Keratinocyte (primary cell): ENCODE measurements around the gene PLEKHO2. TPM values are rescaled to one million over a fixed set of nuclear protein-coding genes. Genes with fewer than 3 reads are reported as not detected.

ENCODE experiments used
- DNase-seq: peaks from one replicate; pipeline ENCODE4 v3.0.0-alpha.2; 2011; ENCODE audit warnings: low read depth, missing footprints, low spot score
- FAIRE-seq: peaks from 2 replicates; lab custom pipeline; 2011; peaks lifted over from hg19 to GRCh38; lab: Jason Lieb, UNC
- H2AFZ ChIP-seq: 2 replicates; pipeline ENCODE4 v1.6.0; 2012; ENCODE audit warnings: low read length, control low read depth, inconsistent platforms; ENCODE audit not compliant: control insufficient read depth
- H3K27ac ChIP-seq: 2 replicates; pipeline ENCODE4 v1.5.1; 2011; ENCODE audit warnings: low read length; ENCODE audit not compliant: control insufficient read depth, insufficient read depth
- H3K27me3 ChIP-seq: 3 replicates; pipeline ENCODE4 v1.6.0; 2011; ENCODE audit warnings: low read length; ENCODE audit not compliant: control insufficient read depth, insufficient read depth; ENCODE audit errors: extremely low read depth
- H3K36me3 ChIP-seq, 2 experiments: 2 replicates in 1 of 2; 3 replicates in 1 of 2; pipeline ENCODE4 v1.5.1; 2011; ENCODE audit warnings: low read length in 2 of 2, mild to moderate bottlenecking in 1 of 2; ENCODE audit not compliant: control insufficient read depth in 2 of 2, insufficient read depth in 2 of 2; ENCODE audit errors: extremely low read depth in 1 of 2
- H3K4me1 ChIP-seq: 3 replicates; pipeline ENCODE4 v1.5.1; 2011; ENCODE audit warnings: low read length; ENCODE audit not compliant: control insufficient read depth, insufficient read depth; ENCODE audit errors: extremely low read depth
- H3K4me2 ChIP-seq: 3 replicates; pipeline ENCODE4 v1.6.0; 2011; ENCODE audit warnings: low read depth, low read length; ENCODE audit not compliant: control insufficient read depth, insufficient read depth; ENCODE audit errors: extremely low read depth
- H3K4me3 ChIP-seq, 3 experiments: fragments of 200-600 bp in 1 of 3; sonication (generic) in 1 of 3; 2 replicates in 2 of 3; 3 replicates in 1 of 3; pipeline ENCODE4 v1.5.1; 2011 to 2016; ENCODE audit warnings: low read length in 3 of 3, mild to moderate bottlenecking in 3 of 3, control low read depth in 2 of 3, inconsistent platforms in 1 of 3, low read depth in 1 of 3, mixed read lengths in 1 of 3, mixed run types in 1 of 3, moderate library complexity in 1 of 3; ENCODE audit not compliant: control insufficient read depth in 2 of 3, insufficient read depth in 2 of 3; ENCODE audit errors: extremely low read depth in 1 of 3
- H3K79me2 ChIP-seq: 2 replicates; pipeline ENCODE4 v1.6.0; 2012; ENCODE audit warnings: low read length; ENCODE audit not compliant: control insufficient read depth, insufficient read depth
- H3K9ac ChIP-seq: 3 replicates; pipeline ENCODE4 v1.6.0; 2011; ENCODE audit warnings: low read length; ENCODE audit not compliant: control insufficient read depth, insufficient read depth; ENCODE audit errors: extremely low read depth
- H3K9me1 ChIP-seq: 3 replicates; pipeline ENCODE4 v1.6.0; 2011; ENCODE audit warnings: low read length; ENCODE audit not compliant: control insufficient read depth, insufficient read depth; ENCODE audit errors: extremely low read depth
- H3K9me3 ChIP-seq: 2 replicates; pipeline ENCODE4 v1.5.1; 2012; ENCODE audit warnings: low read depth, low read length; ENCODE audit not compliant: control insufficient read depth
- H4K20me1 ChIP-seq: 3 replicates; pipeline ENCODE4 v1.6.0; 2011; ENCODE audit warnings: low read length; ENCODE audit not compliant: control insufficient read depth, insufficient read depth; ENCODE audit errors: extremely low read depth
- CTCF ChIP-seq, 3 experiments: IDR thresholded peaks in 1 of 3; conservative IDR thresholded peaks in 1 of 3; optimal IDR thresholded peaks in 1 of 3; 2 replicates in 2 of 3; 3 replicates in 1 of 3; pipeline versions ENCODE3 to v1.5.1; 2011; ENCODE audit warnings: low read length in 3 of 3, mild to moderate bottlenecking in 3 of 3, moderate library complexity in 2 of 3, control low read depth in 1 of 3, inconsistent platforms in 1 of 3; ENCODE audit not compliant: insufficient read depth in 2 of 3; ENCODE audit errors: extremely low read depth in 1 of 3
- EZH2 ChIP-seq: IDR thresholded peaks from one replicate; pipeline ENCODE4 v1.6.1; 2012; ENCODE audit warnings: inconsistent platforms, mild to moderate bottlenecking, low read length, moderate library complexity
- dilution Hi-C: fragments of 300-500 bp; cut with MboI; formaldehyde crosslinking; loops from one replicate; pipeline ENCODE4 v1.7.0; 2020; ENCODE audit warnings: low sequenced_read_pairs; ENCODE audit not compliant: extremely low pct_ligation_motif_present
- polyA plus RNA-seq, 5 experiments: library from polyadenylated mRNA; depleted of rRNA in 3 of 5; stranded (reverse) in 3 of 5; stranded (forward) in 1 of 5; unstranded in 1 of 5; fragments of >200 nt; gene quantifications; 1 replicate in 1 of 5; 2 replicates in 3 of 5; 3 replicates in 1 of 5; pipeline versions ENCODE4 v1.2.1 to v1.2.3, GENCODE V29; 2011 to 2012; ENCODE audit warnings: missing spikeins in 2 of 5, low read depth in 1 of 5, low replicate concordance in 1 of 5

PLEKHO2 gene
- polyA plus RNA-seq, 1 donor (not counting 4 experiments of a cell fraction or from before 2014, with no cell fraction given) = 8.8 TPM

GRCh38 chr15:64843991-64844390 lies 2.3 kb downstream of the PLEKHO2 start:
- H3K4me1 ChIP-seq = peaks cover 51% of the 10 kb centered on the region
- H3K9me1 ChIP-seq = peaks cover 2% of the 10 kb centered on the region
- no peak overlapping the region for H3K27ac ChIP-seq
- H3K4me3 ChIP-seq = no peak overlapping the region
- FAIRE-seq (no peak), DNase-seq (no peak)
- H3K9ac ChIP-seq = no peak overlapping the region
- peaks cover 0 to 4% of the 10 kb centered on the region in 2 experiments for H3K36me3 ChIP-seq
- H2AFZ ChIP-seq = no peak overlapping the region
- no peaks in the 10 kb centered on the region for H3K27me3 ChIP-seq
- H3K9me3 ChIP-seq = no peaks in the 10 kb centered on the region
- TF ChIP-seq CTCF (optimal IDR thresholded peaks at IDR 0.05 in 1 of 3, IDR thresholded peaks at IDR 0.05 in 1 of 3, conservative IDR thresholded peaks at IDR 0.05 in 1 of 3; ENCODE audit: extremely low read depth in 1 of 3, insufficient read depth in 2 of 3, low read length in 3 of 3) (no peak), EZH2 (no peak)
- peak overlapping the region; percentile 43 for H3K4me2 ChIP-seq
- dilution Hi-C loops = no loop called here
- no peaks in the 10 kb centered on the region for H4K20me1 ChIP-seq
- peaks cover 62% of the 10 kb centered on the region for H3K79me2 ChIP-seq

- Histone ChIP-seq H3K4me1 (peaks cover 51% of the 10 kb centered on the region), H3K79me2 (peaks cover 62% of the 10 kb centered on the region), H3K27ac (no peak overlapping the region), H2AFZ (no peak overlapping the region), H3K9me1 (peaks cover 2% of the 10 kb centered on the region), H3K9me3 (no peaks in the 10 kb centered on the region), H3K36me3 (peaks cover 0 to 4% of the 10 kb centered on the region in 2 experiments), H3K9ac (no peak overlapping the region), H3K27me3 (no peaks in the 10 kb centered on the region), H3K4me3 (peak overlapping the region in 1 of 3 experiments; percentile 32), H3K4me2 (peak overlapping the region; percentile 43), H4K20me1 (no peaks in the 10 kb centered on the region)
- no peak for FAIRE-seq
- dilution Hi-C loops = no loop called here
- DNase-seq = no peak
- TF ChIP-seq EZH2 (no peak), CTCF (optimal IDR thresholded peaks at IDR 0.05 in 1 of 3, IDR thresholded peaks at IDR 0.05 in 1 of 3, conservative IDR thresholded peaks at IDR 0.05 in 1 of 3; ENCODE audit: extremely low read depth in 1 of 3, insufficient read depth in 2 of 3, low read length in 3 of 3) (no peak)
These were observed 2.9 kb downstream of the PLEKHO2 start for GRCh38 chr15:64844576-64845145.
